LHCN-M2 (cell line): ENCODE measurements around the gene AKAP12. TPM values are rescaled to one million over a fixed set of nuclear protein-coding genes. Genes with fewer than 3 reads are reported as not detected.
A peak's percentile ranks its signal among the peaks of the same experiment; 100 is the strongest.
"Not testable (repeated sequence)": the region's sequence is repeated elsewhere in the genome, so short reads cannot be mapped to it uniquely, and the experiment has no call there.

Source experiments
- DNase-seq: peaks from one replicate; pipeline ENCODE4 v3.0.0-alpha.2; 2012; ENCODE audit warnings: low read depth
- total RNA-seq: library from RNA; depleted of rRNA; stranded (reverse); fragments of >200 nt; gene quantifications from 2 replicates; pipeline ENCODE4 v1.2.3, GENCODE V29; 2014

Gene AKAP12
- total RNA-seq, 1 experiment from 2014 or later = 46.3 TPM

- no peak for DNase-seq
These were observed 70.5 kb downstream of the AKAP12 start for GRCh38 chr6:151310279-151310678.

- no peak for DNase-seq
These were observed 71.3 kb downstream of the AKAP12 start for GRCh38 chr6:151310852-151311767.

- no peak for DNase-seq
These were observed 73.3 kb downstream of the AKAP12 start for GRCh38 chr6:151313066-151313491.

GRCh38 chr6:151315661-151316060 lies 75.9 kb downstream of the AKAP12 start:
- not testable (repeated sequence) for DNase-seq

GRCh38 chr6:151317103-151317994 lies 77.6 kb downstream of the AKAP12 start:
- DNase-seq = peak; percentile 60

- DNase-seq = no peak
These were observed 78.2 kb downstream of the AKAP12 start for GRCh38 chr6:151317995-151318365.

GRCh38 chr6:151320140-151320539 lies 80.4 kb downstream of the AKAP12 start:
- DNase-seq = no peak

- no peak for DNase-seq
These were observed 81.7 kb downstream of the AKAP12 start for GRCh38 chr6:151321438-151321837.

- DNase-seq = no peak
These were observed 82.8 kb downstream of the AKAP12 start for GRCh38 chr6:151322570-151322969.

GRCh38 chr6:151323791-151324487 lies 84.2 kb downstream of the AKAP12 start:
- DNase-seq = peak; percentile 88

- DNase-seq = no peak
These were observed 84.7 kb downstream of the AKAP12 start for GRCh38 chr6:151324488-151324825.

GRCh38 chr6:151325075-151326050 lies 85.6 kb downstream of the AKAP12 start:
- DNase-seq = peak; percentile 66

GRCh38 chr6:151326116-151326825 lies 86.5 kb downstream of the AKAP12 start:
- DNase-seq = no peak

- DNase-seq = no peak
These were observed 87.3 kb downstream of the AKAP12 start for GRCh38 chr6:151327101-151327500.

GRCh38 chr6:151330130-151330696 lies 90.4 kb downstream of the AKAP12 start:
- DNase-seq = no peak

GRCh38 chr6:151335930-151336329 lies 96.2 kb downstream of the AKAP12 start:
- no peak for DNase-seq

- no peak for DNase-seq
These were observed 99.0 kb downstream of the AKAP12 start for GRCh38 chr6:151338651-151339200.

GRCh38 chr6:151339369-151339768 lies 99.6 kb downstream of the AKAP12 start:
- DNase-seq = no peak
